Fibroblast of lung (primary cell): ENCODE measurements around the gene GLMN. TPM values are rescaled to one million over a fixed set of nuclear protein-coding genes. Genes with fewer than 3 reads are reported as not detected.
A peak's percentile ranks its signal among the peaks of the same experiment; 100 is the strongest.

ENCODE experiments used
- DNase-seq, 2 donors: peaks; one replicate each; pipeline versions ENCODE4 v3.0.0 to v3.0.0-alpha.2; 2010; ENCODE audit warnings: low read depth in 2 of 2
- H2AFZ ChIP-seq: 2 replicates; pipeline ENCODE4 v1.5.1; 2012; ENCODE audit warnings: low read length, control low read depth, inconsistent platforms
- H3K27ac ChIP-seq: 2 replicates; pipeline ENCODE4 v1.5.1; 2011; ENCODE audit warnings: low read length, control low read depth; ENCODE audit not compliant: insufficient read depth
- H3K27me3 ChIP-seq: 2 replicates; pipeline ENCODE4 v1.5.1; 2011; ENCODE audit warnings: mild to moderate bottlenecking, low read length; ENCODE audit not compliant: control insufficient read depth, insufficient read depth
- H3K36me3 ChIP-seq: 2 replicates; pipeline ENCODE4 v1.5.1; 2011; ENCODE audit warnings: low read length; ENCODE audit not compliant: control insufficient read depth, insufficient read depth
- H3K4me1 ChIP-seq: 2 replicates; pipeline ENCODE4 v1.5.1; 2011; ENCODE audit warnings: low read length; ENCODE audit not compliant: control insufficient read depth, insufficient read depth; ENCODE audit errors: extremely low read depth
- H3K4me2 ChIP-seq: 2 replicates; pipeline ENCODE4 v1.5.1; 2011; ENCODE audit warnings: low read length, control low read depth; ENCODE audit not compliant: insufficient read depth; ENCODE audit errors: extremely low read depth
- H3K4me3 ChIP-seq, 4 experiments: fragments of 200-600 bp in 1 of 4; sonication (generic) in 1 of 4; replicated peaks in 1 of 4; 2 replicates each; pipeline ENCODE4 v1.5.1; 2011 to 2016; ENCODE audit warnings: low read length in 4 of 4, low read depth in 3 of 4, mild to moderate bottlenecking in 3 of 4, control low read depth in 2 of 4, inconsistent platforms in 1 of 4, mixed read lengths in 1 of 4; ENCODE audit not compliant: insufficient read depth in 1 of 4; ENCODE audit errors: control extremely low read depth in 1 of 4
- H3K79me2 ChIP-seq: 2 replicates; pipeline ENCODE4 v1.5.1; 2012; ENCODE audit warnings: mild to moderate bottlenecking, low read length, inconsistent platforms; ENCODE audit not compliant: control insufficient read depth, insufficient read depth
- H3K9ac ChIP-seq: 2 replicates; pipeline ENCODE4 v1.5.1; 2011; ENCODE audit warnings: mild to moderate bottlenecking, low read length, control low read depth; ENCODE audit not compliant: insufficient read depth
- H3K9me3 ChIP-seq: 2 replicates; pipeline ENCODE4 v1.5.1; 2012; ENCODE audit warnings: low read depth, low read length; ENCODE audit not compliant: control insufficient read depth, insufficient read depth
- H4K20me1 ChIP-seq: 2 replicates; pipeline ENCODE4 v1.5.1; 2011; ENCODE audit warnings: low read length; ENCODE audit not compliant: control insufficient read depth, insufficient read depth; ENCODE audit errors: extremely low read depth
- EZH2 ChIP-seq: IDR thresholded peaks from 2 replicates; pipeline ENCODE4 v1.5.1; 2012; ENCODE audit warnings: low read length, control low read depth, mild to moderate bottlenecking; ENCODE audit errors: missing control alignments
- polyA plus RNA-seq, 2 donors: library from polyadenylated mRNA; depleted of rRNA in 1 of 2; stranded (reverse) in 1 of 2; unstranded in 1 of 2; fragments of >200 nt; gene quantifications; 2 replicates each; pipeline ENCODE4 v1.2.1, GENCODE V29; 2011 to 2012; ENCODE audit warnings: missing spikeins in 1 of 2
- total RNA-seq: library from RNA; depleted of rRNA; stranded (reverse); fragments of >200 nt; gene quantifications from 2 replicates; pipeline ENCODE4 v1.2.1, GENCODE V29; 2014
- TF ChIP-seq, protein P1 (sequence below), 2 donors: IDR thresholded peaks in 1 of 2; conservative IDR thresholded peaks in 1 of 2; 1 replicate in 1 of 2; 2 replicates in 1 of 2; pipeline ENCODE4 v1.5.1; 2011 to 2012; ENCODE audit warnings: low read length in 2 of 2, control low read depth in 1 of 2, inconsistent platforms in 1 of 2, low read depth in 1 of 2, mild to moderate bottlenecking in 1 of 2

The GLMN gene
- total and polyA plus RNA-seq, 2 donors (not counting 1 experiment from before 2014, with no cell fraction given): 7.8 to 9.1 TPM

- H2AFZ ChIP-seq: no peak within 1 kb of the TSS
Measured at GRCh38 chr1:92217721-92218120, 81.1 kb downstream of the GLMN start, which contains the start of gene C1orf146. C1orf146 (plus strand) TSS chr1:92217915; CDS start chr1:92231421, 13,506 bp downstream.

DNA sequence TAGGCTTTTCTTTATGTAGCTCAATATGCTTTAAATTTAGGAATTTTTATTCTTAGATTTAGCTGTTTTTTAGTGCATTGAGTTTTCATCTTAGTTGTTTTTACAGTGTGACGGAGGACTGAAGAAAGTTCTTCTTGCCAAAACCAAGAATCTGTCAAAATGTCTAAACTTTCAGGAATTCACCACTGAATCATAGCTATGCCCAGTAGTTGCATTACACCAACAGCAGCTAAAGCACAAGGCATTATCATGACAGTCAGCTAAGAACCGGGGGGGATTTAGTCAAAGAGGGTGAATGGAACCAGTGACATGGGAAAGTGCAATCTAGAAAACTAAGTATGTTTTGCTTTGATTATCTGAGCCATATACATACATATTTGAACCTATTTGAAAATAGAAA lies 87.6 kb downstream of the GLMN start:
- no peak overlapping the region for H3K4me3 ChIP-seq
- H3K4me1 ChIP-seq: no peaks in the 10 kb centered on the region
- H3K27me3 ChIP-seq: no peaks in the 10 kb centered on the region
- no peak overlapping the region for H3K27ac ChIP-seq
- no peaks in the 10 kb centered on the region for H3K36me3 ChIP-seq
- DNase-seq: peak; percentile 70 to 87
- no peak overlapping the region for H3K4me2 ChIP-seq
- no peaks in the 10 kb centered on the region for H4K20me1 ChIP-seq
- no peaks in the 10 kb centered on the region for H3K79me2 ChIP-seq
- no peak overlapping the region for H3K9ac ChIP-seq
- H2AFZ ChIP-seq: no peak overlapping the region
- TF ChIP-seq, protein P1, sequence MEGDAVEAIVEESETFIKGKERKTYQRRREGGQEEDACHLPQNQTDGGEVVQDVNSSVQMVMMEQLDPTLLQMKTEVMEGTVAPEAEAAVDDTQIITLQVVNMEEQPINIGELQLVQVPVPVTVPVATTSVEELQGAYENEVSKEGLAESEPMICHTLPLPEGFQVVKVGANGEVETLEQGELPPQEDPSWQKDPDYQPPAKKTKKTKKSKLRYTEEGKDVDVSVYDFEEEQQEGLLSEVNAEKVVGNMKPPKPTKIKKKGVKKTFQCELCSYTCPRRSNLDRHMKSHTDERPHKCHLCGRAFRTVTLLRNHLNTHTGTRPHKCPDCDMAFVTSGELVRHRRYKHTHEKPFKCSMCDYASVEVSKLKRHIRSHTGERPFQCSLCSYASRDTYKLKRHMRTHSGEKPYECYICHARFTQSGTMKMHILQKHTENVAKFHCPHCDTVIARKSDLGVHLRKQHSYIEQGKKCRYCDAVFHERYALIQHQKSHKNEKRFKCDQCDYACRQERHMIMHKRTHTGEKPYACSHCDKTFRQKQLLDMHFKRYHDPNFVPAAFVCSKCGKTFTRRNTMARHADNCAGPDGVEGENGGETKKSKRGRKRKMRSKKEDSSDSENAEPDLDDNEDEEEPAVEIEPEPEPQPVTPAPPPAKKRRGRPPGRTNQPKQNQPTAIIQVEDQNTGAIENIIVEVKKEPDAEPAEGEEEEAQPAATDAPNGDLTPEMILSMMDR (conservative IDR thresholded peaks at IDR 0.05 in 1 of 2, IDR thresholded peaks at IDR 0.05 in 1 of 2; ENCODE audit: low read depth in 1 of 2, low read length in 2 of 2): no peak
- TF ChIP-seq EZH2: no peak
- H3K9me3 ChIP-seq: no peaks in the 10 kb centered on the region

More at GRCh38 chr1:92217721-92218120, 81.1 kb downstream of the GLMN start, which contains the start of gene C1orf146:
- Histone ChIP-seq H4K20me1 (no peaks in the 10 kb centered on the region), H3K9ac (no peak within 1 kb of the TSS), H3K27ac (no peak within 1 kb of the TSS), H3K36me3 (no peaks in the 10 kb centered on the region), H3K79me2 (no peaks in the 10 kb centered on the region), H3K4me2 (no peak within 1 kb of the TSS), H3K9me3 (no peaks in the 10 kb centered on the region), H3K4me3 (no peak within 1 kb of the TSS), H3K27me3 (no peaks in the 10 kb centered on the region), H3K4me1 (no peaks in the 10 kb centered on the region)
- no peak for DNase-seq
- no peak for TF ChIP-seq EZH2
- TF ChIP-seq, protein P1 (conservative IDR thresholded peaks at IDR 0.05 in 1 of 2, IDR thresholded peaks at IDR 0.05 in 1 of 2; ENCODE audit: low read depth in 1 of 2, low read length in 2 of 2): no peak

DNA sequence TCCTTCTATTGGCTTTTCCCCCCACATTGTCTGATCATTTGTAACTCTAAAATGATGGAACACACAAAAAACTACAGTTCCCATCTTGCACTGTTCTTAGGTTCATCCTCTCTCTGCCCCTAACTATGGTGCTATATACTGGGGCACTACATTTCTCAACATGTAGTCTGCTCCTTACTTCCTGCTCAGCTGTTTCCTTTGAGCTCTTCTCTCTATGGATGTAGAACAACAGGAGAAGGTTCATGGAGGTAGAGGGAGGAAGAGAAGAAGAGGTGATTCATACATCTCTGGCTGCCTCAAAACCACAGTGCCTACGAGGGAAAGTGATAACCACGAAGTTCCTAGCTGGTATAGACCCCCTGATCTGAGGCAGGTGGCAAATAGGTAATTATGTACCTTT lies 88.1 kb downstream of the GLMN start:
- Histone ChIP-seq H3K9ac (no peak overlapping the region), H3K4me2 (no peak overlapping the region), H4K20me1 (no peaks in the 10 kb centered on the region), H3K27ac (no peak overlapping the region), H3K27me3 (no peaks in the 10 kb centered on the region), H3K36me3 (no peaks in the 10 kb centered on the region), H3K4me1 (no peaks in the 10 kb centered on the region), H3K4me3 (no peak overlapping the region), H3K9me3 (no peaks in the 10 kb centered on the region), H2AFZ (no peak overlapping the region), H3K79me2 (no peaks in the 10 kb centered on the region)
- peak in 1 of 2 donors; percentile 58 for DNase-seq
- TF ChIP-seq, protein P1 (conservative IDR thresholded peaks at IDR 0.05 in 1 of 2, IDR thresholded peaks at IDR 0.05 in 1 of 2; ENCODE audit: low read depth in 1 of 2, low read length in 2 of 2): no peak
- TF ChIP-seq EZH2: no peak
